Ishikawa (cell line): ENCODE data around the gene GRAMD1B.

Experiments used
- CEBPB ChIP-seq: IDR thresholded peaks from 2 replicates; pipeline ENCODE4 v1.6.1; 2012
- CREB1 ChIP-seq: IDR thresholded peaks from 2 replicates; pipeline ENCODE4 v1.6.1; 2012; ENCODE audit warnings: low read depth
- EGR1 ChIP-seq: IDR thresholded peaks from 2 replicates; pipeline ENCODE4 v1.6.1; 2012
- EP300 ChIP-seq: IDR thresholded peaks from 2 replicates; pipeline ENCODE4 v1.6.1; 2012; ENCODE audit warnings: borderline replicate concordance
- FOXM1 ChIP-seq: IDR thresholded peaks from 2 replicates; pipeline ENCODE4 v1.6.1; 2012; ENCODE audit warnings: low read depth, borderline replicate concordance
- NFIC ChIP-seq: IDR thresholded peaks from 2 replicates; pipeline ENCODE4 v1.6.1; 2012
- RAD21 ChIP-seq: IDR thresholded peaks from 2 replicates; pipeline ENCODE4 v1.6.1; 2012; ENCODE audit warnings: low read depth
- TAF1 ChIP-seq: IDR thresholded peaks from 2 replicates; pipeline ENCODE4 v1.6.1; 2012; ENCODE audit warnings: low read depth, mild to moderate bottlenecking
- TCF12 ChIP-seq: IDR thresholded peaks from 2 replicates; pipeline ENCODE4 v1.6.1; 2012; ENCODE audit warnings: low read depth
- TEAD4 ChIP-seq: IDR thresholded peaks from 2 replicates; pipeline ENCODE4 v1.6.1; 2012
- YY1 ChIP-seq: IDR thresholded peaks from 2 replicates; pipeline ENCODE4 v1.6.1; 2012; ENCODE audit warnings: low read depth
- ZBTB7A ChIP-seq: IDR thresholded peaks from 2 replicates; pipeline ENCODE4 v1.6.1; 2012; ENCODE audit warnings: low read depth
- TF ChIP-seq, protein P1 (sequence below): IDR thresholded peaks from 2 replicates; pipeline ENCODE4 v1.6.1; 2012
- TF ChIP-seq, protein P2 (sequence below): IDR thresholded peaks from 2 replicates; pipeline ENCODE4 v1.6.1; 2012; ENCODE audit warnings: low read depth, mild to moderate bottlenecking
- TF ChIP-seq, protein P3 (sequence below): IDR thresholded peaks from 2 replicates; pipeline ENCODE4 v1.6.1; 2012

GRAMD1B gene

DNA sequence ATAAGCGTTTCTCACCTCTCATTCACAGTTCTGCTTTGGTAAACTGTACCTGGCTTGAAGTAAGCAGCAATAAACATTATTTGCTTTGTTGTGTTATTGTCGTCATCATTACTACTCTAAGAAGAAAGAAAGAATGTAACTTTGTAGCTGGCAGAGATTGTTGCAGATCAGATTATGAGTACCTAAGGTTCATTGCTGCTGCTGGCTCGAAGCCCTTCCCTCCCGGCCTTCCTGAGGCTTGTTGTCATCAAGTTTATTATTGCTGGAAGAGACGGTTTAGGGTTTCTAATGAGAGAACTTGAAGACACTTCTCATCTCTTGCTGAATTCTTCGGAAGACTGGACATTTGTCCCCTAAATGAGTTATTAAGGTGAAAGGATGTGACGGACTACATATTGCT lies 101.3 kb downstream of the GRAMD1B start:
- no peak for TF ChIP-seq FOXM1
- no peak for TF ChIP-seq NFIC
- no peak for TF ChIP-seq TEAD4
- no peak for TF ChIP-seq EGR1
- no peak for TF ChIP-seq YY1
- TF ChIP-seq, protein P1, sequence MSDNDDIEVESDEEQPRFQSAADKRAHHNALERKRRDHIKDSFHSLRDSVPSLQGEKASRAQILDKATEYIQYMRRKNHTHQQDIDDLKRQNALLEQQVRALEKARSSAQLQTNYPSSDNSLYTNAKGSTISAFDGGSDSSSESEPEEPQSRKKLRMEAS = no peak
- TF ChIP-seq, protein P2, sequence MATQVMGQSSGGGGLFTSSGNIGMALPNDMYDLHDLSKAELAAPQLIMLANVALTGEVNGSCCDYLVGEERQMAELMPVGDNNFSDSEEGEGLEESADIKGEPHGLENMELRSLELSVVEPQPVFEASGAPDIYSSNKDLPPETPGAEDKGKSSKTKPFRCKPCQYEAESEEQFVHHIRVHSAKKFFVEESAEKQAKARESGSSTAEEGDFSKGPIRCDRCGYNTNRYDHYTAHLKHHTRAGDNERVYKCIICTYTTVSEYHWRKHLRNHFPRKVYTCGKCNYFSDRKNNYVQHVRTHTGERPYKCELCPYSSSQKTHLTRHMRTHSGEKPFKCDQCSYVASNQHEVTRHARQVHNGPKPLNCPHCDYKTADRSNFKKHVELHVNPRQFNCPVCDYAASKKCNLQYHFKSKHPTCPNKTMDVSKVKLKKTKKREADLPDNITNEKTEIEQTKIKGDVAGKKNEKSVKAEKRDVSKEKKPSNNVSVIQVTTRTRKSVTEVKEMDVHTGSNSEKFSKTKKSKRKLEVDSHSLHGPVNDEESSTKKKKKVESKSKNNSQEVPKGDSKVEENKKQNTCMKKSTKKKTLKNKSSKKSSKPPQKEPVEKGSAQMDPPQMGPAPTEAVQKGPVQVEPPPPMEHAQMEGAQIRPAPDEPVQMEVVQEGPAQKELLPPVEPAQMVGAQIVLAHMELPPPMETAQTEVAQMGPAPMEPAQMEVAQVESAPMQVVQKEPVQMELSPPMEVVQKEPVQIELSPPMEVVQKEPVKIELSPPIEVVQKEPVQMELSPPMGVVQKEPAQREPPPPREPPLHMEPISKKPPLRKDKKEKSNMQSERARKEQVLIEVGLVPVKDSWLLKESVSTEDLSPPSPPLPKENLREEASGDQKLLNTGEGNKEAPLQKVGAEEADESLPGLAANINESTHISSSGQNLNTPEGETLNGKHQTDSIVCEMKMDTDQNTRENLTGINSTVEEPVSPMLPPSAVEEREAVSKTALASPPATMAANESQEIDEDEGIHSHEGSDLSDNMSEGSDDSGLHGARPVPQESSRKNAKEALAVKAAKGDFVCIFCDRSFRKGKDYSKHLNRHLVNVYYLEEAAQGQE = no peak
- no peak for TF ChIP-seq TCF12
- no peak for TF ChIP-seq RAD21
- no peak for TF ChIP-seq TAF1
- TF ChIP-seq EP300 = no peak
- no peak for TF ChIP-seq ZBTB7A
- TF ChIP-seq, protein P3, sequence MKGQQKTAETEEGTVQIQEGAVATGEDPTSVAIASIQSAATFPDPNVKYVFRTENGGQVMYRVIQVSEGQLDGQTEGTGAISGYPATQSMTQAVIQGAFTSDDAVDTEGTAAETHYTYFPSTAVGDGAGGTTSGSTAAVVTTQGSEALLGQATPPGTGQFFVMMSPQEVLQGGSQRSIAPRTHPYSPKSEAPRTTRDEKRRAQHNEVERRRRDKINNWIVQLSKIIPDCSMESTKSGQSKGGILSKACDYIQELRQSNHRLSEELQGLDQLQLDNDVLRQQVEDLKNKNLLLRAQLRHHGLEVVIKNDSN = no peak
- no peak for TF ChIP-seq CEBPB
- no peak for TF ChIP-seq CREB1

DNA sequence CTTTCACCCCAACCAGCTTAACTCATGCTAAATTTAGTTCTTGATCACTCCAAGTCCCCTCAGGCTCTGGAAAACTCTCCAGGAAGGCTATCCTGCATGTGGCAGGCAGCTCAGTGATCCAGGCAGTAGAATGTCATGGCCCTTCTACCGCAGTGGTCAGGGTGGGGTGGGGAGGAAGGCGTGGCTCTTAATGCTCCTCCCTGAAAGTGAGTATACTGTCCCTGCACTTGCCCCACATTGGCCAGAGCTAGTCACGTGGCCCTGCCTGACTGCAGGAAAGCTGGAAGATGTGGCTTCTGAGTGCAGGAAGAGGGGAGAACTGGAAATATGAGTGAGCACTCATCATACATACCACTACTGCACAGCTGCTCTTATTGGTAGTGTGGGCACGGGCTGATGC lies 102.1 kb downstream of the GRAMD1B start:
- no peak for TF ChIP-seq EP300
- no peak for TF ChIP-seq YY1
- TF ChIP-seq RAD21 = no peak
- TF ChIP-seq, protein P3 = peak; percentile 55; the same call in 1 of the 2 replicates
- TF ChIP-seq CEBPB = no peak
- TF ChIP-seq NFIC = no peak
- no peak for TF ChIP-seq TEAD4

DNA sequence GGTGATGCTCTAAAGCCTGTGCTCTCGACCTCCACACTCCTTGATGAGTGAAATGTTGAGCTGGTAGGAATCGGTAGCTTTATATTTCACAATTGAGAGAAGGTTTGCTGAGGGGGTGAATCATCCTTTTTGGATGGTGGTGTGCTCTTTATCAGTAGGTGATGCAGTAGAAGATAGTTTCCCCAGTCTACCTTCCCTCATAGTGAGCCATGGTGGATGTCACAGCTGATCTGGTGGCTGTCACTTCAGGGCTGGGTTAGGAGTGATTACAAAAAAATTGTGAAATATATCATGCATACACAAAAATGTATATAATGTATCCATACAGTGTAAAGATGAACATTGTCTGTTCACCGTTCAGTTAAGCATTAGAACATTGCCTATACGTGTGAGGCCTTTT lies 105.3 kb downstream of the GRAMD1B start:
- TF ChIP-seq, protein P1 = no peak
- TF ChIP-seq TCF12 = no peak
- TF ChIP-seq NFIC = no peak
- no peak for TF ChIP-seq FOXM1
- TF ChIP-seq TEAD4 = no peak
- TF ChIP-seq CREB1 = no peak
- TF ChIP-seq, protein P3 = no peak
- TF ChIP-seq YY1 = no peak
- TF ChIP-seq, protein P2 = no peak
- TF ChIP-seq EGR1 = no peak
- TF ChIP-seq CEBPB = no peak
- TF ChIP-seq EP300 = no peak
- TF ChIP-seq RAD21 = no peak
- TF ChIP-seq TAF1 = no peak
- no peak for TF ChIP-seq ZBTB7A

DNA sequence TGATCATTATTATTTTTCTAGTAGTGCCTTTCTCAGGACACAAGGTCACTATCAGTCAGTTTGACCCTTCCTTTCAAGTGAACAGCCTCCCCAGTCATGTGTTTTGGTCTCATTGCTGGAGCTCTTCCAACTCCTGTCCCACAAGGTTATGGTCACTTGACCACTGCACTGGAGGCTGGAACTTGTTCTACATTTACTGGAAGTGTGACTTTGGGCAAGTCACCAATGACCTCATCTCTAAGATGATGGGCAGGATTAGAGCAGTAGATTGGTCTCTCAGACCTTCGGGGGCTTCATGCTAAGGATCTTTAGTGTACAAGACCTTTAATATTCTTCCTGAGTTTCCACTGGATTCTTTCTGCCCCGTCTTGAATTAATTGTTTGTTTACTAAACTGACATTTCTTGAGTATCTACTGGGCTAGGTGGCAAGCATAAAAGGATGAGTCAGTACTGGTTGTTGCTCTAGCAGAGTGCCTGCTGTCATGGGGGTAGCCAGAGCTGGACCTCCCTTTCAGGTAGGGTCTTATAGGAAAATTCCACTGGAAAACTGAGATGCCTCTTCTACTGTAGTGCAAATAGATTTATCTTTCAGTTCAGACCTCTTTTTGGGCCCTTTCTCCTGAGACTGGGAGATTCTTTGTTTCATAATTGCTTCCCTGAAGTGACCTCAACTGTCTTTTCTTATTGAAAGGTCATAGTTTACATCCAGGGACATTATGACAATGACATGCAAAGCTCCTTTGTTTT lies 106.8 kb downstream of the GRAMD1B start:
- TF ChIP-seq EP300 (no peak), NFIC (no peak), TAF1 (no peak), CEBPB (no peak), TEAD4 (no peak), RAD21 (no peak), CREB1 (no peak), YY1 (no peak), EGR1 (no peak), ZBTB7A (no peak), TCF12 (no peak), FOXM1 (no peak)
- TF ChIP-seq, protein P1 = no peak
- TF ChIP-seq, protein P2 = no peak
- TF ChIP-seq, protein P3 = no peak
